Neural cell (in vitro differentiated cells): ENCODE measurements around the gene USP48.

ENCODE experiments used
- EZH2 ChIP-seq: fragments of 200-600, 300-800 bp; shearing (Covaris generic), sonication (generic); IDR thresholded peaks from 2 replicates; pipeline ENCODE4 v1.6.1; 2014; ENCODE audit warnings: antibody characterized with exemption, low read length, borderline replicate concordance, mild to moderate bottlenecking; ENCODE audit not compliant: insufficient read depth, poor library complexity, severe bottlenecking
- MXI1 ChIP-seq: fragments of 450-650 bp; conservative IDR thresholded peaks from 2 replicates; pipeline ENCODE4 v1.6.1; 2014; ENCODE audit warnings: antibody characterized with exemption, mild to moderate bottlenecking; ENCODE audit not compliant: poor library complexity, severe bottlenecking
- POLR2AphosphoS5 ChIP-seq: IDR thresholded peaks from 2 replicates; pipeline ENCODE4 v1.6.1; 2012
- TAF1 ChIP-seq: IDR thresholded peaks from 2 replicates; pipeline ENCODE4 v1.6.1; 2012; ENCODE audit warnings: low read depth
- TF ChIP-seq, protein P1 (sequence below): fragments of 450-650 bp; IDR thresholded peaks from 2 replicates; pipeline ENCODE4 v1.5.1; 2014; ENCODE audit warnings: antibody characterized with exemption, mild to moderate bottlenecking, moderate library complexity; ENCODE audit not compliant: poor library complexity, severe bottlenecking

DNA sequence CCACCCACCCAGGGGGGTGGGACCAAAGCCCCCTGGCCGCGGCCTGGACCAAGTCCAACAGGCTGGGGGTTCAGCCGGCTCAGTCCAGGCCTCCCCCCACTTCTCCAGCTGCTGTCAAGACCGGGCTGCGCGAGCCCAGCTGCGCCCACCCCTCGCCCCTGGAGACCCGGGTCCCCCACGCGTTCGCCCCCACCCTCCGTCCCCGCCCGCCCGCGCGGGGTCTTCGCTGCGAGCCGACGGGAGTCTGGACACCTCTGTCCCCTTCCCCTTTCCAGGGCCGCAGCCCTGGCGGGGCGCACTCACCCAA lies 114.0 kb downstream of the USP48 start:
- TF ChIP-seq TAF1 (no peak), MXI1 (no peak), EZH2 (no peak), POLR2AphosphoS5 (no peak)
- TF ChIP-seq, protein P1, sequence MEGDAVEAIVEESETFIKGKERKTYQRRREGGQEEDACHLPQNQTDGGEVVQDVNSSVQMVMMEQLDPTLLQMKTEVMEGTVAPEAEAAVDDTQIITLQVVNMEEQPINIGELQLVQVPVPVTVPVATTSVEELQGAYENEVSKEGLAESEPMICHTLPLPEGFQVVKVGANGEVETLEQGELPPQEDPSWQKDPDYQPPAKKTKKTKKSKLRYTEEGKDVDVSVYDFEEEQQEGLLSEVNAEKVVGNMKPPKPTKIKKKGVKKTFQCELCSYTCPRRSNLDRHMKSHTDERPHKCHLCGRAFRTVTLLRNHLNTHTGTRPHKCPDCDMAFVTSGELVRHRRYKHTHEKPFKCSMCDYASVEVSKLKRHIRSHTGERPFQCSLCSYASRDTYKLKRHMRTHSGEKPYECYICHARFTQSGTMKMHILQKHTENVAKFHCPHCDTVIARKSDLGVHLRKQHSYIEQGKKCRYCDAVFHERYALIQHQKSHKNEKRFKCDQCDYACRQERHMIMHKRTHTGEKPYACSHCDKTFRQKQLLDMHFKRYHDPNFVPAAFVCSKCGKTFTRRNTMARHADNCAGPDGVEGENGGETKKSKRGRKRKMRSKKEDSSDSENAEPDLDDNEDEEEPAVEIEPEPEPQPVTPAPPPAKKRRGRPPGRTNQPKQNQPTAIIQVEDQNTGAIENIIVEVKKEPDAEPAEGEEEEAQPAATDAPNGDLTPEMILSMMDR: peak; percentile 1
